MG63 (cell line): ENCODE data around the gene RTKN. TPM values are rescaled to one million over a fixed set of nuclear protein-coding genes. Genes with fewer than 3 reads are reported as not detected.
"Not testable (repeated sequence)": the region's sequence is repeated elsewhere in the genome, so short reads cannot be mapped to it uniquely, and the experiment has no call there.

Source experiments
- DNase-seq: peaks from one replicate; pipeline ENCODE4 v3.0.0-alpha.2; 2020
- H3K27me3 ChIP-seq: fragments of 250-450 bp; sonication (Bioruptor Pico); 2 replicates; pipeline ENCODE4 v1.5.1; 2020; ENCODE audit warnings: mild to moderate bottlenecking, moderate library complexity
- H3K36me3 ChIP-seq: fragments of 250-450 bp; sonication (Bioruptor Pico); 2 replicates; pipeline ENCODE4 v1.5.1; 2020; ENCODE audit warnings: mild to moderate bottlenecking, moderate library complexity
- H3K4me3 ChIP-seq: fragments of 250-450 bp; sonication (Bioruptor Pico); 2 replicates; pipeline ENCODE4 v1.5.1; 2020; ENCODE audit warnings: mild to moderate bottlenecking, moderate library complexity
- H3K9me3 ChIP-seq: fragments of 250-450 bp; sonication (Bioruptor Pico); 2 replicates; pipeline ENCODE4 v1.5.1; 2020; ENCODE audit warnings: mild to moderate bottlenecking, moderate library complexity
- total RNA-seq: library from RNA; depleted of rRNA; stranded (reverse); fragments of >200 nt; shearing (Covaris generic); gene quantifications from 2 replicates; pipeline ENCODE4 v1.2.3, GENCODE V29; 2014; ENCODE audit warnings: low replicate concordance; rRNA removed

The RTKN gene
- 8.8 and 12.7 TPM in 2 replicates for total RNA-seq

- DNase-seq: no peak
- H3K36me3 ChIP-seq: no peaks in the 10 kb centered on the region; the same call in none of the 2 replicates
- peak within 1 kb of the TSS; percentile 53 for H3K4me3 ChIP-seq
- no peaks in the 10 kb centered on the region for H3K27me3 ChIP-seq
- H3K9me3 ChIP-seq: no peaks in the 10 kb centered on the region
Observed at GRCh38 chr2:74441690-74442482, at the start of gene RTKN. Gene RTKN, minus strand, starts transcription at chr2:74441937. Its CDS starts 121 bp downstream, at chr2:74441816.

DNA sequence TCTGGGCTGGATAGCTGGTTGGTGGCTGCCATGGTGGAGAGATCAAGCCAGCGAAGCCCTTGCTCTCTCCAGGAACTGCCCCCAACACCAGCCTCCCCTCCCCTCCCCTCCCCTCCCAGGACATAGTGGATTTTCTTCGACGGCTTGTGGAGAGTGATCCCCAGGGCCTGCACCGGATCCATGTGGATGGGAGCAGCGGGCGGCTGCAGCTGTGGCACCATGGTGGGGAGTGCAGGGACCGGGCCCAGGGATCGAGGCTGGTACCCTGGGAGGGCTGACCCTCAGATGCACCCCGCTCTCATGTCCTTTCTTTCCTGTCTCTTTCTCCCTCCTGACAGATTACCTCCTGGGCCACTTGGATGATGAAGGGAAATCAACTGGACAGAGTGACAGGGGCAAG is 48.2 kb upstream of the RTKN start:
- Histone ChIP-seq H3K4me3 (no peak overlapping the region), H3K36me3 (peaks cover 16% of the 10 kb centered on the region), H3K27me3 (no peaks in the 10 kb centered on the region), H3K9me3 (no peaks in the 10 kb centered on the region)
- DNase-seq: no peak

- Histone ChIP-seq H3K36me3 (peaks cover 16% of the 10 kb centered on the region), H3K27me3 (no peaks in the 10 kb centered on the region), H3K4me3 (no peak overlapping the region), H3K9me3 (no peaks in the 10 kb centered on the region)
- DNase-seq: no peak
Observed at GRCh38 chr2:74488643-74489481, 47.1 kb upstream of the RTKN start.

DNA sequence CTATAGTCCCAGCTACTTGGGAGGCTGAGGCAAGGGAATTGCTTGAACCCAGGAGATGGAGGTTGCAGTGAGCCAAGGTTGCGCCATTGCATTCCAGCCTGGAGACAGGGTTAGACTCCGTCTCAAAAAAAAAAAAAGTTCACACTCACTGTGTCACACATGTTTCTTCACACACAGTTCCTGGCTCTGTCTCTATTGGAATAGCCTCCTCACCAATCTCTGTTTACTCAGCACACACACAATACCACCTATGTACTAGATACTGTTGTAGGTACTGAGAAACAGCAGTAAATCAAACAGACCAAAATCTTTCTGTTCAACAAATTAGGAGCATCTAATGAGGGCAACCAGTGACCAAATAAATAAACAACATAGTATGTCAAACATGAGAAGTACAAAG is 44.4 kb upstream of the RTKN start:
- H3K4me3 ChIP-seq: no peak overlapping the region
- H3K36me3 ChIP-seq: no peaks in the 10 kb centered on the region; the same call in none of the 2 replicates
- H3K9me3 ChIP-seq: no peaks in the 10 kb centered on the region
- no peaks in the 10 kb centered on the region for H3K27me3 ChIP-seq
- DNase-seq: no peak

GRCh38 chr2:74483675-74484164 is 42.0 kb upstream of the RTKN start:
- H3K4me3 ChIP-seq: peak overlapping the region; percentile 97
- peaks cover 11% of the 10 kb centered on the region for H3K36me3 ChIP-seq
- not testable (repeated sequence) for H3K9me3 ChIP-seq, DNase-seq, H3K27me3 ChIP-seq

DNA sequence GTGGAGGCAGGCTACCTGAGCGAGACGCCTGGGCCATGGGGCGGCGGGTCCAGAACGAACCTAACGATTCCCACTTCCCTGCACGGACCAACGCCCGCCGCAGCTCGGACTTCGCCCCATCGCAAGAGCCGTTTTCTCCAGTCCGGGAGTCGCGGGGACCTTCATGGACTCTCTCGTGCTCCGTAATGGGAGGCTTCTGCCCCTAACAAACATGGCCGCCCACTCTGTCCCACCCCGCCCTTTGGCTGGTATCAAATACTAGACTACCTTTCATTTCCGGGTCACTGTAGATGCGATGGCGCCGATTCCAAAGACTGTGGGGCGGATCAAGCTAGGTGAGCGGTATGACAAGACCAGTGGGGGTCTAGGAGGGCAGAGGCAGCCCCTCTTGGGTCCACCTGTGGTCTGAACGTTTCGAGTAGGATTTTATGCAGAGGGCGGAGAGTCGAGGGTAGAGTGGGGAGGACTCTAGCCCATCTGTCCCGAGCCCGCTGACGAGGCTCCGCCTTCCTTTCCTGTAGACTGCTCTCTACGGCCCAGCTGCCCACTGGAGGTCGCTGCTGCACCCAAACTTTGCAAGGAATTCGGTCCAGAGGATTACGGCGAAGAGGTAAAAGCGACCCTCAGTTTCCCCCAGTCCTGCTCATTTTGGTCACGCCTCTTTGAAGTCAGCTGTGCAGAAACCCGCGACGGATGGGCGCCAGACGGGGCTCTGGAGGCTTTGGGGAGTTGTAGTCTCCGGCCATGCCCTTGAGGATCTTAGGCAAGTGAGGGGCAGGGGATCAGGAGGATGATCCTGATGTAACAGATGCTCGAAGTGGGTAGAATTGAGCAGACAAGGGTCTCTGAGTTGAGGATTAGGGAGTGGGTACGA is 41.3 kb upstream of the RTKN start, which contains the start of the genes CCDC142 and TTC31:
Gene CCDC142, minus strand, starts transcription at position 198 of the 874 bp plus-strand sequence. Its CDS starts 161 bp downstream, at position 37.
Gene TTC31, plus strand, starts transcription at position 281 of the 874 bp plus-strand sequence. Its CDS starts 15 bp downstream, at position 296.
- H3K27me3 ChIP-seq: no peaks in the 10 kb centered on the region

DNA sequence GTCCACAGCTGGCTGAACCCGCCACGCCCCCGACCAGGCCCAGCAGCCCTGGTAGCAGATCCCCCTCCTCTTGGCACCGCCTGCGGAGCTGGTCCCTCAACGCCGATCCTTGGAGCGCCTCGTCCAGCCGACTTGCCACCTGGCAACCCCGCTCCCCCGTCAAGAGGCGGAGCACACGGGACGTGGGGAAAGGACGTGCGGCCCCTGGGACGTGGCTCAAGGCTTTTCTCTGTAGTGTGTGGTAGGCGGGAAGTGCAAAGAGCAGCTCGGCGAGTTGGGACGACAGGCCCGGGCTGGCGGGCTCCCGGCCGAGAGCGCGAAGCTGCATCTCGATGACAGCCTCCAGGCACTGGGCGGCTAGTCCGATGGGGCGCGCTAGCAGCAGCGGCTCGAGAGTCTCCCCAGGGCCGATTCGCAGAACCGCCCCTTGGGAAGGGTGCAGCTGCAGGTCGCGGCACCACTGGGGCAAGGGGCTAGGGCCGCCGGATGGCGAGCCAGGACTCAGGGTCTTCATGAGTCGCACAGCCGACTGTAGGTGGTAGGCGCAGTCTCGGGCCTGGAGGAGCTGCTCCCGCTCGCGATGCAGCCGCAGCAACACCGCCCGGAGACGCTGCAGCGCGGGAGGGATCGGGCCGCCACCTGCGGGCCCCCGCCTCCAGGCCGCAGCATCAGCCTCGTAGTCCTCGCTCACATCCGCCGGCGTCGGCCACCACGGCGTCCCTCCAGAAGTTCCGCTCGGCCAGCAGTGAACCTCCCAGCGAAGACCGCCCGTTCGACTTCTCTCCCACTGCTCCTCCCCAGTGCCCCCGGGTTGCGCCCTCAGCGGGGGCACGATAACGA is 40.4 kb upstream of the RTKN start:
- Histone ChIP-seq H3K4me3 (peak overlapping the region; percentile 97), H3K27me3 (no peaks in the 10 kb centered on the region), H3K9me3 (no peaks in the 10 kb centered on the region), H3K36me3 (peaks cover 16% of the 10 kb centered on the region)
- peak; percentile 49 for DNase-seq

More for the DNA sequence above, 41.3 kb upstream of the RTKN start, which contains the start of the genes CCDC142 and TTC31:
- Histone ChIP-seq H3K36me3 (peaks cover 11% of the 10 kb centered on the region), H3K4me3 (peak within 1 kb of the TSS; percentile 97), H3K9me3 (no peaks in the 10 kb centered on the region)
- DNase-seq: peak; percentile 92

GRCh38 chr2:74481431-74481830 is 39.7 kb upstream of the RTKN start:
- DNase-seq: no peak
- peak overlapping the region; percentile 97 for H3K4me3 ChIP-seq

GRCh38 chr2:74474899-74475298 is 33.2 kb upstream of the RTKN start:
- peaks cover 25% of the 10 kb centered on the region for H3K36me3 ChIP-seq
- no peaks in the 10 kb centered on the region for H3K9me3 ChIP-seq
- no peak overlapping the region for H3K4me3 ChIP-seq
- H3K27me3 ChIP-seq: no peaks in the 10 kb centered on the region
- DNase-seq: no peak

More at GRCh38 chr2:74481431-74481830, 39.7 kb upstream of the RTKN start:
- H3K27me3 ChIP-seq: no peaks in the 10 kb centered on the region
- H3K9me3 ChIP-seq: no peaks in the 10 kb centered on the region
- peaks cover 17% of the 10 kb centered on the region for H3K36me3 ChIP-seq

DNA sequence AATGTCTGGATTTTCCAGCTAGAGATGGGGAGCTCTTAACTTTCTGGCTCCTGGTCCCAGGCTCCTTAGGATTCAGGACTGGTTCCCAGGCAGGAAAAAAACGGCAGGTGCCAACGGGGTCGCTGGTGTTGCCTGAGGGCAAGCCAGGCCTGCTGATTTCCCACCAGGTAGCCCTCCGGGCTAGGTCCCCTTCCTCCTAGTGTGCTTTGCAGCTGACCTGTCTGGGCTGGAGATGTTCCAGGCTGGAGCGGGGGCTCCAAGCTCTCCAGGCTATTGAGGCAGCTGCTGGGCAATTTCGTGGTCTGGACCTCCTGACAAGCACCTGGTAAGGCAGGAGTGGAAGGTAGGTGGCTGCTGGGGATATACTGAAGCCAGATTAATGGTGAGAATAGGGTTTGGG is 32.7 kb upstream of the RTKN start:
- Histone ChIP-seq H3K9me3 (no peaks in the 10 kb centered on the region), H3K36me3 (peaks cover 22% of the 10 kb centered on the region), H3K27me3 (no peaks in the 10 kb centered on the region), H3K4me3 (no peak overlapping the region)
- no peak for DNase-seq

DNA sequence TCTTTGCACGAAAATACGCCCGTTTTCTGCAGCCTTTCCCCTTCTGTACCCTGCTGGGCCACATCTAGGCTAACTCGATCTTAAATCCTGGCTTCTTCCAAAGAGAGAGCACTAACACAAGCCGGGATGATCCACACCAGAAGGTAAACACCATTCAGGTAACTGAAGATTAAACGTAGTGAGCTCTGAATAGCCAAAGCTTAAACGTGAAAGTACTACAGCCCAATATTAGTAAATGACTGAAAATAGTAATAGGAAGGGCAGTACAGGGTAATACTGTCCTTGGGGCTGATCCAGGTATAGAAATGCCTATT is 31.2 kb upstream of the RTKN start:
- peak overlapping the region; percentile 70 for H3K4me3 ChIP-seq
- H3K9me3 ChIP-seq: no peaks in the 10 kb centered on the region
- DNase-seq: no peak
- peaks cover 22% of the 10 kb centered on the region for H3K36me3 ChIP-seq
- H3K27me3 ChIP-seq: no peaks in the 10 kb centered on the region

GRCh38 chr2:74472086-74472944 is 30.6 kb upstream of the RTKN start, which contains the start of gene MRPL53:
Gene MRPL53, minus strand, starts transcription at chr2:74472680. Its CDS starts 20 bp downstream, at chr2:74472660.
- peak; percentile 94 for DNase-seq
- Histone ChIP-seq H3K4me3 (peak within 1 kb of the TSS; percentile 70), H3K9me3 (no peaks in the 10 kb centered on the region), H3K36me3 (peaks cover 18% of the 10 kb centered on the region), H3K27me3 (no peaks in the 10 kb centered on the region)

GRCh38 chr2:74471332-74472065 is 29.8 kb upstream of the RTKN start:
- Histone ChIP-seq H3K27me3 (no peaks in the 10 kb centered on the region), H3K4me3 (peak overlapping the region; percentile 70)

GRCh38 chr2:74470742-74471141 is 29.0 kb upstream of the RTKN start:
- not testable (repeated sequence) for H3K9me3 ChIP-seq, H3K4me3 ChIP-seq, H3K27me3 ChIP-seq, DNase-seq
- H3K36me3 ChIP-seq: peaks cover 12% of the 10 kb centered on the region

More at GRCh38 chr2:74471332-74472065, 29.8 kb upstream of the RTKN start:
- DNase-seq: no peak
- Histone ChIP-seq H3K36me3 (peaks cover 16% of the 10 kb centered on the region), H3K9me3 (no peaks in the 10 kb centered on the region)
